Bronchial smooth muscle cell (primary cell): ENCODE measurements around the gene TMED6. TPM values are rescaled to one million over a fixed set of nuclear protein-coding genes. Genes with fewer than 3 reads are reported as not detected.

Experiments used
- total RNA-seq: library from RNA; depleted of rRNA; stranded (reverse); fragments of >200 nt; gene quantifications from 2 replicates; pipeline ENCODE4 v1.2.1, GENCODE V29; 2014

Gene TMED6
- total RNA-seq, result not detected in 2 replicates

GRCh38 chr16:69351309-69352027, at the start of gene TMED6:
Gene TMED6 (minus strand): TSS chr16:69351786. CDS start chr16:69351753, 33 bp downstream.

GRCh38 chr16:69339289-69340094, 12.1 kb downstream of the TMED6 start, which contains the start of the genes COG8 and NIP7:
Gene COG8 (minus strand): TSS chr16:69339564. CDS start chr16:69339552, 12 bp downstream.
Gene NIP7 (plus strand): TSS chr16:69339772. CDS start chr16:69339830, 58 bp downstream.

GRCh38 chr16:69330286-69331109, 21.1 kb downstream of the TMED6 start, which contains the start of gene PDF:
Gene PDF (minus strand): TSS chr16:69330588. CDS start chr16:69330570, 18 bp downstream.

GRCh38 chr16:69310653-69311532, 40.7 kb downstream of the TMED6 start, which contains the start of gene VPS4A:
Gene VPS4A (plus strand): TSS chr16:69311350. CDS start chr16:69311512, 162 bp downstream.

Other genes starting within 250 kb of the TMED6 start
- 0.32 and 0.69 TPM in 2 replicates for gene HAS3, start 246.1 kb downstream of the TMED6 start, total RNA-seq
- 23.1 and 43.5 TPM in 2 replicates for gene CHTF8, start 219.2 kb downstream of the TMED6 start, total RNA-seq
- gene UTP4, start 219.1 kb downstream of the TMED6 start, total RNA-seq, result 10.6 and 14.1 TPM in 2 replicates
- gene SNTB2, start 164.6 kb downstream of the TMED6 start, total RNA-seq, result 37.8 and 67.1 TPM in 2 replicates
- gene VPS4A, start 40.4 kb downstream of the TMED6 start, total RNA-seq, result 25.9 and 28.1 TPM in 2 replicates
- 6.7 and 7.1 TPM in 2 replicates for gene PDF, start 21.2 kb downstream of the TMED6 start, total RNA-seq
- 22.3 and 24.0 TPM in 2 replicates for gene COG8, start 12.2 kb downstream of the TMED6 start, total RNA-seq
- gene NIP7, start 12.0 kb downstream of the TMED6 start, total RNA-seq, result 13.6 and 17.8 TPM in 2 replicates
- gene TERF2, start 34.2 kb upstream of the TMED6 start, total RNA-seq, result 6.4 and 8.7 TPM in 2 replicates
- gene CYB5B, start 72.8 kb upstream of the TMED6 start, total RNA-seq, result 40.3 and 46.7 TPM in 2 replicates
- gene NFAT5, start 214.2 kb upstream of the TMED6 start, total RNA-seq, result 10.1 and 11.7 TPM in 2 replicates